H54 (cell line): ENCODE measurements around the gene BIN2.

ENCODE experiments used
- DNase-seq: peaks from one replicate; pipeline ENCODE4 v3.0.0; 2011; ENCODE audit warnings: low spot score, mixed read lengths; ENCODE audit not compliant: insufficient read length
- FAIRE-seq: peaks from 3 replicates; lab custom pipeline; 2011; peaks lifted over from hg19 to GRCh38; lab: Jason Lieb, UNC
- POLR2A ChIP-seq: IDR thresholded peaks from 2 replicates; pipeline ENCODE4 v1.6.1; 2011; ENCODE audit warnings: low read depth, mild to moderate bottlenecking, low read length

The BIN2 gene

DNA sequence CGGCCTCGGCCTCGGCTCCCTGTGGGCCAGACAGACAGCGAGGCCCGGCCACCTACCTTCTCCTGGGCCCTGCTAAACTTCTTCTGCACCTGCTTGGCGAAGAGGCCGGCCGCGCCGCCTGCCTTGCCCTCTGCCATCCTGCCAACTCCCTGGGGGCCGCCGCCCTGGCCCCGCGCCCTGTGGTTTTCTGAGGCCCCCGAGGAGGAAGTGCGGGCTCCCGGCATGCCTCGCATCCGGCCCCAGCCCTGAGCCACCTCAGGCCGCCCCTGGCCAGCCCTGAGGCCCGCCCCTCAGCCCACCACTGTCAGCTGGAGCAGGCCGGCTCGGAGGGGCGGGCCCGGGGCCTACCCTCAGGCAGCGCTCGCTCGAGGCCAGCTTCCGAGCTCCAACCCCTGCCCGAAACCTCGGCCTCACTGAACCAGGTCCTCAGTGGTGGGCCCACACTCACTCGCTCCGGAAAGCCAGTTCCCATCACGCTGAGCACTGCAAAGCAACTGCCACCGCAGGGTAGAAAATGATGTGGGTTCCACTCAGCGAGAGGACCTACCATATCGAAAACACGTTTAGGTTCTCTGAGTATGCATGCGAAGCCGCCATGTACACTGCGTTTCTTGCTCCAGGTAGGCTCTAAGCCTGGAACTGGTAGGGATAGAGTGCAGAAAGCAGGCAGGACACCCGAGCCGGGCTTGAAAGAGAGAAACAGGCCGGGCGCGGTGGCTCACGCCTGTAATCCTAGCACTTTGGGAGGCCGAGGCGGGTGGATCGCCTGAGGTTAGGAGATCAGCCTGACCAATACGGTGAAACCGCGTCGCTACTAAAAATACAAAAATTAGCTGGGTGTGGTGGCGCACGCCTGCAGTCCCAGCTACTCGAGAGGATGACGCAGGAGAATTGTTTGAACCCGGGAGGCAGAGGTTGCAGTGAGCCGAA, at the start of gene BIN2:
TSS of gene BIN2 (minus strand) at position 209 of the 930 bp plus-strand sequence. CDS start at position 137, 72 bp downstream.
- DNase-seq (no peak), FAIRE-seq (no peak)

GRCh38 chr12:51373187-51373586, 49.2 kb upstream of the BIN2 start:
- no peak for FAIRE-seq
- TF ChIP-seq POLR2A, result no peak
- no peak for DNase-seq

More for the DNA sequence above, at the start of gene BIN2:
- TF ChIP-seq POLR2A, result no peak

- DNase-seq (no peak), FAIRE-seq (no peak)
- TF ChIP-seq POLR2A, result no peak
These were observed 48.0 kb upstream of the BIN2 start for GRCh38 chr12:51372021-51372420.

GRCh38 chr12:51371295-51371953, 47.5 kb upstream of the BIN2 start:
- TF ChIP-seq POLR2A, result no peak; the same call in 1 of the 2 replicates
- DNase-seq (peak; percentile 94), FAIRE-seq (peak; percentile 86)

- no peak for DNase-seq
- no peak for FAIRE-seq
- no peak for TF ChIP-seq POLR2A
These were observed 46.7 kb upstream of the BIN2 start for GRCh38 chr12:51370667-51371066.

GRCh38 chr12:51369581-51369980, 45.6 kb upstream of the BIN2 start:
- no peak for TF ChIP-seq POLR2A
- FAIRE-seq (no peak), DNase-seq (no peak)

DNA sequence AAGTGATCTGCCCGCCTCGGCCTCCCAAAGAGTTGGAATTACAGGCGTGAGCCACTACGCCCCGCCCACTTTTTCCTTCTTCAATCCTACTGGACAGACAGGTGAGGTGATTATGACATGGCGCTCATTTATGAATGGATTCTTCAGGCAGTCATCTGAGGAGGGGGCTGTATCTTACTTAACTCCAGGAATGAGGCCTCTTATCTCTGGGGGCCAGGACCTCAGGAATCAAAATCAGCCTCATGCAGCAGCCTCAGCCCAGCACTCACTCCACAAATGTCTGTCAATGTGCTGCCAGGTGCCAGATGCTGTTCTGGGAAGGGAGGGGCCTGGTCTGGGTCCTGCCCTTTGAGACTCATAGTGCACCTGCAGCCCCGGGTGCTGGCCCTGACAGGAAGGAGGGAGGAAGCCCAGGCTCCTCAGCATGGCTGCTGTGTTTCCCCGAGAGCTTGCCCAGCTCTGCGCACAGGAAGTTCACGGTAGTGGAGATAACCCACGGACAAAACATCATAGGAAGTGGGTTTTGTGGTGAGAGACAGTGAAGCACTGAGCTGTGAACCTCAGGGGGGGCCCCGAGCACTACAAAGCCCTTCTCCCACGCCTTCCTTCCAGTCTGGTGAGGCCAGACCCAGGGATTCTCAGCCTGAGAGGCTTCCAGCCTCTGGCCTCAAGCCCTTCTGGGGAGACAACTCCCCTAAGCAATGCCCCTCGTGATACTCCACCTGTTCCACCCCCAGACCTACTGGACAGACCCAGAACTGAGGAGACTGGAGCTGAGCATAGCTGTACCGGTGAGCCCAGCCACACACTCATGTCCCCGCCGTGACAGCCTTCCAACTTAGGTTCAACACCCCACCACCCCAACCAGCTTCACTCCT, 44.9 kb upstream of the BIN2 start:
- FAIRE-seq, result no peak
- DNase-seq, result no peak
- no peak for TF ChIP-seq POLR2A

GRCh38 chr12:51365276-51365675, 41.3 kb upstream of the BIN2 start:
- no peak for DNase-seq
- no peak for FAIRE-seq
- TF ChIP-seq POLR2A, result no peak

DNA sequence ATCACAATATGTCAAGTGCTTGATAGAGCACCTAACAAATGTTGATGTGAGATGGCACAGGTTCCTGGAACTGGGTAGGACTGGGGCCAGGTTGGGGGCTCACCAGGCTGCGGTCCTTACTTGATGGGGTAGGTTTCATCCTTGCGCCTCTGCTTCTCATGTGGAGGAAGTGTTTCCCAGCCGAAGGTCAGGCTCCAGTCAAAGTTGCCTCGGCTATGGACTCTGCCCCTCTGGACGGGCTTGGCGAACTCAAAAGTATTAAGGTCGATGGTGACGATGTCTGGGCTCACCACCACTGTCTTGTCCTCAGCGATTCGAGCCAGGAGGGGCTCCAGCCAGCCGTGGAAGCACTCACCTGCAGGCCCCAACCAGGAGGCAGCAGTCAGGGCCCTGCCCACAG, 40.0 kb upstream of the BIN2 start:
- DNase-seq, result no peak
- FAIRE-seq, result no peak
- no peak for TF ChIP-seq POLR2A

GRCh38 chr12:51362747-51363342, 38.9 kb upstream of the BIN2 start:
- FAIRE-seq (no peak), DNase-seq (no peak)
- no peak for TF ChIP-seq POLR2A

- FAIRE-seq (no peak), DNase-seq (no peak)
- no peak for TF ChIP-seq POLR2A
These were observed 38.3 kb upstream of the BIN2 start for GRCh38 chr12:51362307-51362706.

GRCh38 chr12:51361161-51362016, 37.4 kb upstream of the BIN2 start:
- FAIRE-seq (no peak), DNase-seq (no peak)
- TF ChIP-seq POLR2A, result no peak
